ENCODE results near the gene CFAP20. TPM values are rescaled to one million over a fixed set of nuclear protein-coding genes. Genes with fewer than 3 reads are reported as not detected.
"Not testable (repeated sequence)": the region's sequence is repeated elsewhere in the genome, so short reads cannot be mapped to it uniquely, and the experiment has no call there.

CFAP20 gene
- polyA plus RNA-seq, 1 donor: 64.4 TPM

- Histone ChIP-seq H3K36me3 (ENCODE audit: control insufficient read depth, insufficient read depth, low read length) (no peaks in the 10 kb centered on the region), H3K27ac (ENCODE audit: low read length) (no peak overlapping the region), H3K4me3 (ENCODE audit: low read length) (no peak overlapping the region), H3K4me1 (ENCODE audit: control insufficient read depth, insufficient read depth, low read length) (no peaks in the 10 kb centered on the region), H3K9me3 (ENCODE audit: control insufficient read depth, low read depth, low read length) (no peaks in the 10 kb centered on the region), H3K27me3 (ENCODE audit: control insufficient read depth, insufficient read depth, low read length) (no peaks in the 10 kb centered on the region)
- no peak for DNase-seq
- no CpG with 5 or more reads among the region's 6 CpGs for WGBS (ENCODE audit: insufficient coverage, low lambda C conversion rate)
These were observed 29.3 kb downstream of the CFAP20 start for GRCh38 chr16:58099956-58100300.

- Histone ChIP-seq H3K27ac (ENCODE audit: low read length) (no peak overlapping the region), H3K4me1 (ENCODE audit: control insufficient read depth, insufficient read depth, low read length) (no peaks in the 10 kb centered on the region), H3K4me3 (ENCODE audit: low read length) (no peak overlapping the region), H3K27me3 (ENCODE audit: control insufficient read depth, insufficient read depth, low read length) (no peaks in the 10 kb centered on the region), H3K9me3 (ENCODE audit: control insufficient read depth, low read depth, low read length) (no peaks in the 10 kb centered on the region), H3K36me3 (ENCODE audit: control insufficient read depth, insufficient read depth, low read length) (no peaks in the 10 kb centered on the region)
- no CpG with 5 or more reads among the region's 12 CpGs for WGBS (ENCODE audit: insufficient coverage, low lambda C conversion rate)
- no peak for DNase-seq
These were observed 29.9 kb downstream of the CFAP20 start for GRCh38 chr16:58099097-58099955.

GRCh38 chr16:58098207-58099096 lies 30.7 kb downstream of the CFAP20 start:
- no peaks in the 10 kb centered on the region for H3K9me3 ChIP-seq (ENCODE audit: control insufficient read depth, low read depth, low read length)
- no CpG with 5 or more reads among the region's 12 CpGs for WGBS (ENCODE audit: insufficient coverage, low lambda C conversion rate)
- no peak overlapping the region for H3K4me3 ChIP-seq (ENCODE audit: low read length)
- H3K36me3 ChIP-seq (ENCODE audit: control insufficient read depth, insufficient read depth, low read length): no peaks in the 10 kb centered on the region
- H3K27ac ChIP-seq (ENCODE audit: low read length): no peak overlapping the region
- no peak for DNase-seq
- H3K4me1 ChIP-seq (ENCODE audit: control insufficient read depth, insufficient read depth, low read length): no peaks in the 10 kb centered on the region
- no peaks in the 10 kb centered on the region for H3K27me3 ChIP-seq (ENCODE audit: control insufficient read depth, insufficient read depth, low read length)

GRCh38 chr16:58096249-58096648 lies 32.9 kb downstream of the CFAP20 start:
- WGBS (ENCODE audit: insufficient coverage, low lambda C conversion rate): no CpG with 5 or more reads among the region's 2 CpGs
- H3K9me3 ChIP-seq (ENCODE audit: control insufficient read depth, low read depth, low read length): no peaks in the 10 kb centered on the region
- DNase-seq: no peak
- no peak overlapping the region for H3K4me3 ChIP-seq (ENCODE audit: low read length)
- no peak overlapping the region for H3K27ac ChIP-seq (ENCODE audit: low read length)
- no peaks in the 10 kb centered on the region for H3K27me3 ChIP-seq (ENCODE audit: control insufficient read depth, insufficient read depth, low read length)
- H3K4me1 ChIP-seq (ENCODE audit: control insufficient read depth, insufficient read depth, low read length): no peaks in the 10 kb centered on the region
- no peaks in the 10 kb centered on the region for H3K36me3 ChIP-seq (ENCODE audit: control insufficient read depth, insufficient read depth, low read length)

- H3K4me1 ChIP-seq (ENCODE audit: control insufficient read depth, insufficient read depth, low read length); H3K36me3 ChIP-seq (ENCODE audit: control insufficient read depth, insufficient read depth, low read length); H3K4me3 ChIP-seq (ENCODE audit: low read length); H3K27ac ChIP-seq (ENCODE audit: low read length); DNase-seq; H3K27me3 ChIP-seq (ENCODE audit: control insufficient read depth, insufficient read depth, low read length); H3K9me3 ChIP-seq (ENCODE audit: control insufficient read depth, low read depth, low read length): not testable (repeated sequence)
- WGBS (ENCODE audit: insufficient coverage, low lambda C conversion rate): 100% methylated on average over 1 of the region's 6 CpGs
These were observed 33.6 kb downstream of the CFAP20 start for GRCh38 chr16:58095575-58095960.

GRCh38 chr16:58094791-58095574 lies 34.2 kb downstream of the CFAP20 start:
- no peaks in the 10 kb centered on the region for H3K4me1 ChIP-seq (ENCODE audit: control insufficient read depth, insufficient read depth, low read length)
- no peak for DNase-seq
- H3K27me3 ChIP-seq (ENCODE audit: control insufficient read depth, insufficient read depth, low read length): no peaks in the 10 kb centered on the region
- no peak overlapping the region for H3K4me3 ChIP-seq (ENCODE audit: low read length)
- WGBS (ENCODE audit: insufficient coverage, low lambda C conversion rate): 100% methylated on average over 1 of the region's 15 CpGs
- H3K27ac ChIP-seq (ENCODE audit: low read length): no peak overlapping the region
- no peaks in the 10 kb centered on the region for H3K36me3 ChIP-seq (ENCODE audit: control insufficient read depth, insufficient read depth, low read length)
- no peaks in the 10 kb centered on the region for H3K9me3 ChIP-seq (ENCODE audit: control insufficient read depth, low read depth, low read length)

GRCh38 chr16:58094026-58094425 lies 35.2 kb downstream of the CFAP20 start:
- H3K9me3 ChIP-seq (ENCODE audit: control insufficient read depth, low read depth, low read length): no peaks in the 10 kb centered on the region
- no peaks in the 10 kb centered on the region for H3K27me3 ChIP-seq (ENCODE audit: control insufficient read depth, insufficient read depth, low read length)

GRCh38 chr16:58090396-58090795 lies 38.8 kb downstream of the CFAP20 start:
- not testable (repeated sequence) for H3K4me3 ChIP-seq (ENCODE audit: low read length); H3K36me3 ChIP-seq (ENCODE audit: control insufficient read depth, insufficient read depth, low read length); H3K27me3 ChIP-seq (ENCODE audit: control insufficient read depth, insufficient read depth, low read length); DNase-seq; H3K27ac ChIP-seq (ENCODE audit: low read length); H3K9me3 ChIP-seq (ENCODE audit: control insufficient read depth, low read depth, low read length); H3K4me1 ChIP-seq (ENCODE audit: control insufficient read depth, insufficient read depth, low read length)
- WGBS (ENCODE audit: insufficient coverage, low lambda C conversion rate): no CpG with 5 or more reads among the region's 3 CpGs

More at GRCh38 chr16:58094026-58094425, 35.2 kb downstream of the CFAP20 start:
- no CpG with 5 or more reads among the region's 5 CpGs for WGBS (ENCODE audit: insufficient coverage, low lambda C conversion rate)
- Histone ChIP-seq H3K27ac (ENCODE audit: low read length) (no peak overlapping the region), H3K4me3 (ENCODE audit: low read length) (no peak overlapping the region), H3K36me3 (ENCODE audit: control insufficient read depth, insufficient read depth, low read length) (no peaks in the 10 kb centered on the region), H3K4me1 (ENCODE audit: control insufficient read depth, insufficient read depth, low read length) (no peaks in the 10 kb centered on the region)
- no peak for DNase-seq

- H3K9me3 ChIP-seq (ENCODE audit: control insufficient read depth, low read depth, low read length): no peaks in the 10 kb centered on the region
- DNase-seq: no peak
- H3K27ac ChIP-seq (ENCODE audit: low read length): no peak overlapping the region
- no peaks in the 10 kb centered on the region for H3K4me1 ChIP-seq (ENCODE audit: control insufficient read depth, insufficient read depth, low read length)
- no peaks in the 10 kb centered on the region for H3K27me3 ChIP-seq (ENCODE audit: control insufficient read depth, insufficient read depth, low read length)
- no CpG with 5 or more reads among the region's 9 CpGs for WGBS (ENCODE audit: insufficient coverage, low lambda C conversion rate)
- H3K4me3 ChIP-seq (ENCODE audit: low read length): no peak overlapping the region
- H3K36me3 ChIP-seq (ENCODE audit: control insufficient read depth, insufficient read depth, low read length): no peaks in the 10 kb centered on the region
These were observed 41.1 kb downstream of the CFAP20 start for GRCh38 chr16:58088091-58088490.
